ENCODE results near the gene OR2M5. TPM values are rescaled to one million over a fixed set of nuclear protein-coding genes. Genes with fewer than 3 reads are reported as not detected.

OR2M5 gene
- total RNA-seq, 6 experiments from 2014 or later: not detected

DNA sequence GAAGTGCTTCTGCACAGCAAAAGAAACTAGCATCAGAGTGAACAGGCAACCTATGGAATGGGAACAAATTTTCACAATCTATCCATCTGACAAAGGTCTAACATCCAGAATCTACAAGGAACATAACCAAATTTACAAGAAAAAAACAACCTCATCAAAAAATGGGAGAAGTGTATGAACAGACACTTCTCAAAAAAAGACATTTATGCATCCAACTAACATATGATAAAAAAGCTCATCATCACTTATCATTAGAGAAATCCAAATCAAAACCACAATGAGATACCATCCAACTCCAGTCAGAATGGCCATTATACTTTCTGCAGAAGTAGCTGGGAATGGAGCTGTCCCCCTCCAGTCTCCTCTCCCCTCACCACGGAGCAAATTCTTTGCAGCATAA is 49.2 kb downstream of the OR2M5 start:
- no peaks in the 10 kb centered on the region for H3K9me3 ChIP-seq
- H3K36me3 ChIP-seq: no peaks in the 10 kb centered on the region
- no peaks in the 10 kb centered on the region for H3K27me3 ChIP-seq
- DNase-seq (no peak), ATAC-seq (no peak)
- intact Hi-C loops (cut with DNase I): no loop called here
- no peak overlapping the region for H3K4me3 ChIP-seq
- H3K4me1 ChIP-seq: no peaks in the 10 kb centered on the region
- 11% methylated on average over 1 of the region's 1 CpG for WGBS (ENCODE audit: insufficient coverage, low coverage, low lambda C conversion rate, missing lambda C conversion rate)
- no peak for TF ChIP-seq POLR2A (IDR thresholded peaks at IDR 0.05)
- TF ChIP-seq CTCF (IDR thresholded peaks at IDR 0.05): no peak
- H3K27ac ChIP-seq: no peak overlapping the region

Other genes with a start within 250 kb of the OR2M5 start
- gene OR2W3, start 249.6 kb upstream of the OR2M5 start, total RNA-seq: 1 to 10 TPM in 1 of 6 experiments, under 1 TPM in 2, not detected in 3; 0.24 to 1.2 (median 0.43) TPM
- gene OR2T8, start 224.9 kb upstream of the OR2M5 start, total RNA-seq: not detected
- not detected for gene OR2AJ1, start 220.3 kb upstream of the OR2M5 start, total RNA-seq
- not detected for gene OR2L8, start 196.3 kb upstream of the OR2M5 start, total RNA-seq
- not detected for gene OR2AK2, start 179.9 kb upstream of the OR2M5 start, total RNA-seq
- gene OR2L5, start 131.5 kb upstream of the OR2M5 start, total RNA-seq: not detected
- under 1 TPM in 1 of 6 experiments, not detected in 5; 0.17 TPM for gene OR2L2, start 115.1 kb upstream of the OR2M5 start, total RNA-seq
- not detected for gene OR2L3, start 98.3 kb upstream of the OR2M5 start, total RNA-seq
- gene OR2L13, start 50.0 kb upstream of the OR2M5 start, total RNA-seq: not detected
- not detected for gene OR2M2, start 29.7 kb downstream of the OR2M5 start, total RNA-seq
- gene OR2M3, start 52.1 kb downstream of the OR2M5 start, total RNA-seq: not detected
- gene OR2M4, start 86.3 kb downstream of the OR2M5 start, total RNA-seq: not detected
- gene OR2T33, start 132.8 kb downstream of the OR2M5 start, total RNA-seq: not detected
- gene OR2T12, start 158.3 kb downstream of the OR2M5 start, total RNA-seq: not detected
- not detected for gene OR2M7, start 179.4 kb downstream of the OR2M5 start, total RNA-seq
- not detected for gene OR14C36, start 203.6 kb downstream of the OR2M5 start, total RNA-seq
- not detected for gene OR2T4, start 216.5 kb downstream of the OR2M5 start, total RNA-seq
- not detected for gene OR2T6, start 230.6 kb downstream of the OR2M5 start, total RNA-seq

All from right lobe of liver (tissue), 6 donors.